HCT116 (cell line): ENCODE measurements around the gene MBD3. TPM values are rescaled to one million over a fixed set of nuclear protein-coding genes. Genes with fewer than 3 reads are reported as not detected.
A peak's percentile ranks its signal among the peaks of the same experiment; 100 is the strongest.

ENCODE experiments used
- ATAC-seq: fragments of 200-7000 bp; cut with Tn5 transposase; 2 replicates; pipeline ENCODE4 v1.9.1; 2020; ENCODE audit warnings: mild to moderate bottlenecking, moderate library complexity
- BruUV-seq: library from RNA; stranded (reverse); fragments of 400-500 nt; replicated peaks from 2 replicates; lab custom pipeline; 2021; lab: Mats Ljungman, UMichigan
- CTCF ChIA-PET: fragments of 300-600 bp; sonication (Branson Sonifier 250); formaldehyde crosslinking; loops from one replicate; lab custom pipeline; 2021; ENCODE audit warnings: antibody characterized with exemption; lab: Charles Lee
- POLR2A ChIA-PET: fragments of 300-600, 350-600 bp; sonication (Branson Sonifier 250); formaldehyde crosslinking; loops from one replicate; lab custom pipeline; 2021; ENCODE audit warnings: antibody characterized with exemption; lab: Charles Lee
- RAD21 ChIA-PET, 2 experiments: fragments of 300-600 bp; sonication (Branson Sonifier 250); formaldehyde crosslinking; loops; one replicate each; lab custom pipeline; 2023; ENCODE audit warnings: low total read pairs in 2 of 2; ENCODE audit not compliant: uncharacterized antibody in 2 of 2, unreplicated experiment in 2 of 2, low non-redundant PET in 1 of 2; lab: Charles Lee
- DNase-seq: peaks from one replicate; pipeline ENCODE4 v3.0.0-alpha.2; 2010; ENCODE audit warnings: low read depth, low spot score
- H2AFZ ChIP-seq: fragments of 200-600 bp; shearing (Covaris generic), sonication (generic); 2 replicates; pipeline ENCODE4 v1.6.1; 2017; ENCODE audit warnings: low read depth, mixed run types, mixed read lengths, antibody characterized with exemption, low read length; ENCODE audit not compliant: poor library complexity, severe bottlenecking
- H3K27ac ChIP-seq: 2 replicates; pipeline ENCODE4 v1.5.1; 2012; ENCODE audit warnings: low read depth, low read length
- H3K27me3 ChIP-seq: fragments of 200-600 bp; sonication (generic); 2 replicates; pipeline ENCODE4 v1.6.1; 2016; ENCODE audit warnings: mixed run types, low read length, mixed read lengths; ENCODE audit not compliant: insufficient read depth
- H3K36me3 ChIP-seq, 2 experiments: fragments of 200-500 bp in 1 of 2; fragments of 200-600 bp in 1 of 2; sonication (Bioruptor generic) in 1 of 2; sonication (generic) in 1 of 2; 2 replicates each; pipeline versions ENCODE4 v1.5.1 to v1.6.1; 2014 to 2016; ENCODE audit warnings: low read length in 2 of 2, inconsistent platforms in 1 of 2, mixed read lengths in 1 of 2, mixed run types in 1 of 2; ENCODE audit not compliant: insufficient read depth in 2 of 2, control insufficient read depth in 1 of 2
- H3K4me1 ChIP-seq, 2 experiments: fragments of 200-600 bp in 1 of 2; sonication (generic) in 1 of 2; 2 replicates each; pipeline versions ENCODE4 v1.5.1 to v1.6.1; 2012 to 2017; ENCODE audit warnings: low read length in 2 of 2, inconsistent platforms in 1 of 2, mild to moderate bottlenecking in 1 of 2, mixed read lengths in 1 of 2, mixed run types in 1 of 2, moderate library complexity in 1 of 2; ENCODE audit not compliant: insufficient read depth in 2 of 2, control insufficient read depth in 1 of 2
- H3K4me2 ChIP-seq: fragments of 200-600 bp; sonication (generic); 2 replicates; pipeline ENCODE4 v1.6.1; 2017; ENCODE audit warnings: mixed run types, low read length, mixed read lengths
- H3K4me3 ChIP-seq, 2 experiments: fragments of 200-600 bp in 1 of 2; sonication (generic) in 1 of 2; replicated peaks in 1 of 2; 2 replicates each; pipeline ENCODE4 v1.5.1; 2011 to 2016; ENCODE audit warnings: low read length in 2 of 2, control low read depth in 1 of 2, low read depth in 1 of 2, mild to moderate bottlenecking in 1 of 2, mixed read lengths in 1 of 2, mixed run types in 1 of 2
- H3K79me2 ChIP-seq: fragments of 200-600 bp; sonication (generic); 2 replicates; pipeline ENCODE4 v1.6.1; 2017; ENCODE audit warnings: mild to moderate bottlenecking, mixed run types, low read length, moderate library complexity, mixed read lengths; ENCODE audit not compliant: insufficient read depth
- H3K9ac ChIP-seq: fragments of 200-600 bp; sonication (generic); 2 replicates; pipeline ENCODE4 v1.6.1; 2016; ENCODE audit warnings: low read length, mixed read lengths
- H3K9me2 ChIP-seq: fragments of 200-600 bp; sonication (generic), shearing (Covaris generic); 2 replicates; pipeline ENCODE4 v1.6.1; 2017; ENCODE audit warnings: mixed run types, mild to moderate bottlenecking, moderate library complexity; ENCODE audit not compliant: insufficient read depth
- H3K9me3 ChIP-seq, 2 experiments: fragments of 200-500 bp in 1 of 2; fragments of 200-600 bp in 1 of 2; sonication (Bioruptor generic) in 1 of 2; sonication (generic) in 1 of 2; 2 replicates each; pipeline ENCODE4 v1.6.1; 2014 to 2017; ENCODE audit warnings: low read length in 2 of 2, mixed read lengths in 2 of 2, inconsistent platforms in 1 of 2, low read depth in 1 of 2, mild to moderate bottlenecking in 1 of 2, mixed run types in 1 of 2, moderate library complexity in 1 of 2; ENCODE audit not compliant: control insufficient read depth in 1 of 2, insufficient read depth in 1 of 2
- H4K20me1 ChIP-seq: fragments of 200-600 bp; sonication (generic), shearing (Covaris generic); 2 replicates; pipeline ENCODE4 v1.6.1; 2017; ENCODE audit warnings: mixed run types, mild to moderate bottlenecking, moderate library complexity; ENCODE audit not compliant: insufficient read depth
- JUND ChIP-seq: IDR thresholded peaks from 2 replicates; pipeline ENCODE4 v1.6.1; 2012
- POLR2A ChIP-seq: IDR thresholded peaks from 2 replicates; pipeline ENCODE4 v1.7.0; 2011; ENCODE audit warnings: borderline replicate concordance; ENCODE audit not compliant: insufficient read depth, insufficient read length; ENCODE audit errors: extremely low read depth
- POLR2AphosphoS5 ChIP-seq: IDR thresholded peaks from 2 replicates; pipeline ENCODE4 v1.6.1; 2011; ENCODE audit warnings: mild to moderate bottlenecking, low read depth, low read length, moderate library complexity
- SIN3A ChIP-seq: IDR thresholded peaks from 2 replicates; pipeline ENCODE4 v1.6.1; 2012; ENCODE audit warnings: low read depth
- TCF7L2 ChIP-seq: IDR thresholded peaks from 2 replicates; pipeline ENCODE4 v1.7.0; 2011; ENCODE audit warnings: borderline replicate concordance, inconsistent platforms; ENCODE audit not compliant: insufficient read depth, insufficient read length; ENCODE audit errors: extremely low read depth
- YY1 ChIP-seq: IDR thresholded peaks from 2 replicates; pipeline ENCODE4 v1.6.1; 2011; ENCODE audit warnings: low read length, low read depth, moderate library complexity, mild to moderate bottlenecking; ENCODE audit not compliant: insufficient replicate concordance; ENCODE audit errors: extremely low read depth
- ZBTB33 ChIP-seq: IDR thresholded peaks from 2 replicates; pipeline ENCODE4 v1.6.1; 2011; ENCODE audit warnings: mild to moderate bottlenecking, low read length, moderate library complexity; ENCODE audit not compliant: insufficient replicate concordance; ENCODE audit errors: extremely low read depth
- ZFX ChIP-seq: fragments of 450-650 bp; IDR thresholded peaks from 2 replicates; pipeline ENCODE4 v1.6.1; 2017
- intact Hi-C: fragments of 100-400 bp; cut with micrococcal nuclease; formaldehyde crosslinking; loops from 2 replicates; pipeline ENCODE4 v1.10.0; 2022
- total RNA-seq: library from RNA; stranded (reverse); gene quantifications from one replicate; pipeline ENCODE4 v1.2.1, GENCODE V29; 2021; ENCODE audit not compliant: unreplicated experiment
- TF ChIP-seq, protein P1 (sequence below): IDR thresholded peaks from 2 replicates; pipeline ENCODE4 v1.6.1; 2012; ENCODE audit warnings: low read depth
- TF ChIP-seq, protein P2 (sequence below), 3 experiments: fragments of 200-600 bp in 1 of 3; sonication (generic) in 1 of 3; IDR thresholded peaks in 2 of 3; conservative IDR thresholded peaks in 1 of 3; 2 replicates each; pipeline ENCODE4 v1.5.1; 2012 to 2017; ENCODE audit warnings: low read depth in 2 of 3, low read length in 2 of 3, antibody characterized with exemption in 1 of 3, borderline replicate concordance in 1 of 3, control low read depth in 1 of 3, mild to moderate bottlenecking in 1 of 3, mixed read lengths in 1 of 3, mixed run types in 1 of 3, moderate library complexity in 1 of 3; ENCODE audit not compliant: insufficient read depth in 1 of 3
- TF ChIP-seq, protein P3 (sequence below): IDR thresholded peaks from 2 replicates; pipeline ENCODE4 v1.6.1; 2012

Gene MBD3
- total RNA-seq, 1 experiment from 2014 or later: 85.7 TPM

DNA sequence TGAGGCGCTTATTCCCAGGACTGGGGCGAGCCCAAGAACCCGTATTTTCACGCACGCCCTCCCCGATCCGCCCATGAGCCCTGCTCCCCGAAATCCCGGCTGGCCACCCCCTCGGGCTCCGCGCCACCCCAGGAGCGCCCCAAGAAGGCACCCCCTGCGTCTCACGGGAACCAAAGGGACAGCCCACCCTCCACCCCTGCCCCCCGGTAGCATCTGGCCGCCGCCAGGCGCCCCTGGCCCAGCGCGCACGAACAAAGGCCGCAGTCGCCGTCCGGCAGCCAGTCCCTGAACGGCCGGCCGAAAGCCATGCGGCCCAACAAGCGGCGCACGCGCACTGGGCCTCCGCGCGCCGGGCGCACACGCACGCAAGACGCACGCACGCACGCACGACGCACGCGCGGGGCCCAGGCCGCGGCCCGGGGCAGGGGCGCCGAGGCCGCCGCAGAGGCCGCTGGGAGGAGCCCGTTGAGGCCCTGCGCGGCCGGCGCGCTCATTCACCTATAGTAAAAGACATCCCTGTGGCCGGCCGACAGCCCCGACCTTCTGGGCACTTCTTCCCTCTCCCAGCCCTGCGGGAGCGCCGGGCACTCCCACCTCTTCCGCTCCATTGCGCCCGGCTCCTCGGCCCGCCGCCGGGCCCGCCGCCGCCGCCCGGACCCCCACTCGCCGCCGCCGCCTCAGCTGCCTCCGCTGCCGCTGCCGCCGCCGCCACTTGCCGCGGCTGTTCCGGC, 476 bp downstream of the MBD3 start:
- ChIA-PET CTCF (interaction anchor here (1.1 to 1.4 kb wide), 4 partner anchors 15 to 245 kb away, joined by 3 to 5 read pairs (median 4); no protein-coding TSS in a partner anchor), RAD21 (no interaction called here), POLR2A (interaction anchor here (1.0 kb wide), 1 partner anchor 10 kb away, joined by 3 read pairs; no protein-coding TSS in a partner anchor)
- DNase-seq: peak; percentile 72
- peak overlapping the region; percentile 90 for H3K4me2 ChIP-seq
- peaks cover 26 to 51% of the 10 kb centered on the region in 2 experiments for H3K4me1 ChIP-seq
- H2AFZ ChIP-seq: no peak overlapping the region
- no peaks in the 10 kb centered on the region for H3K9me2 ChIP-seq
- H3K36me3 ChIP-seq: peaks cover 6 to 11% of the 10 kb centered on the region in 2 experiments; a peak in 3 of 4 replicates
- intact Hi-C loops: no loop called here
- BruUV-seq: no TSS peak
- peak overlapping the region; percentile 98 for H3K9ac ChIP-seq
- H3K9me3 ChIP-seq: no peaks in the 10 kb centered on the region
- peaks cover 48% of the 10 kb centered on the region for H3K79me2 ChIP-seq
- no peaks in the 10 kb centered on the region for H3K27me3 ChIP-seq
- ATAC-seq: peak; percentile 81
- peak overlapping the region; percentile 87 to 96 for H3K4me3 ChIP-seq
- H4K20me1 ChIP-seq: no peaks in the 10 kb centered on the region
- TF ChIP-seq ZFX: peak; percentile 96
- TF ChIP-seq TCF7L2: peak; percentile 38
- TF ChIP-seq, protein P1, sequence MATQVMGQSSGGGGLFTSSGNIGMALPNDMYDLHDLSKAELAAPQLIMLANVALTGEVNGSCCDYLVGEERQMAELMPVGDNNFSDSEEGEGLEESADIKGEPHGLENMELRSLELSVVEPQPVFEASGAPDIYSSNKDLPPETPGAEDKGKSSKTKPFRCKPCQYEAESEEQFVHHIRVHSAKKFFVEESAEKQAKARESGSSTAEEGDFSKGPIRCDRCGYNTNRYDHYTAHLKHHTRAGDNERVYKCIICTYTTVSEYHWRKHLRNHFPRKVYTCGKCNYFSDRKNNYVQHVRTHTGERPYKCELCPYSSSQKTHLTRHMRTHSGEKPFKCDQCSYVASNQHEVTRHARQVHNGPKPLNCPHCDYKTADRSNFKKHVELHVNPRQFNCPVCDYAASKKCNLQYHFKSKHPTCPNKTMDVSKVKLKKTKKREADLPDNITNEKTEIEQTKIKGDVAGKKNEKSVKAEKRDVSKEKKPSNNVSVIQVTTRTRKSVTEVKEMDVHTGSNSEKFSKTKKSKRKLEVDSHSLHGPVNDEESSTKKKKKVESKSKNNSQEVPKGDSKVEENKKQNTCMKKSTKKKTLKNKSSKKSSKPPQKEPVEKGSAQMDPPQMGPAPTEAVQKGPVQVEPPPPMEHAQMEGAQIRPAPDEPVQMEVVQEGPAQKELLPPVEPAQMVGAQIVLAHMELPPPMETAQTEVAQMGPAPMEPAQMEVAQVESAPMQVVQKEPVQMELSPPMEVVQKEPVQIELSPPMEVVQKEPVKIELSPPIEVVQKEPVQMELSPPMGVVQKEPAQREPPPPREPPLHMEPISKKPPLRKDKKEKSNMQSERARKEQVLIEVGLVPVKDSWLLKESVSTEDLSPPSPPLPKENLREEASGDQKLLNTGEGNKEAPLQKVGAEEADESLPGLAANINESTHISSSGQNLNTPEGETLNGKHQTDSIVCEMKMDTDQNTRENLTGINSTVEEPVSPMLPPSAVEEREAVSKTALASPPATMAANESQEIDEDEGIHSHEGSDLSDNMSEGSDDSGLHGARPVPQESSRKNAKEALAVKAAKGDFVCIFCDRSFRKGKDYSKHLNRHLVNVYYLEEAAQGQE: no peak
- TF ChIP-seq, protein P2, sequence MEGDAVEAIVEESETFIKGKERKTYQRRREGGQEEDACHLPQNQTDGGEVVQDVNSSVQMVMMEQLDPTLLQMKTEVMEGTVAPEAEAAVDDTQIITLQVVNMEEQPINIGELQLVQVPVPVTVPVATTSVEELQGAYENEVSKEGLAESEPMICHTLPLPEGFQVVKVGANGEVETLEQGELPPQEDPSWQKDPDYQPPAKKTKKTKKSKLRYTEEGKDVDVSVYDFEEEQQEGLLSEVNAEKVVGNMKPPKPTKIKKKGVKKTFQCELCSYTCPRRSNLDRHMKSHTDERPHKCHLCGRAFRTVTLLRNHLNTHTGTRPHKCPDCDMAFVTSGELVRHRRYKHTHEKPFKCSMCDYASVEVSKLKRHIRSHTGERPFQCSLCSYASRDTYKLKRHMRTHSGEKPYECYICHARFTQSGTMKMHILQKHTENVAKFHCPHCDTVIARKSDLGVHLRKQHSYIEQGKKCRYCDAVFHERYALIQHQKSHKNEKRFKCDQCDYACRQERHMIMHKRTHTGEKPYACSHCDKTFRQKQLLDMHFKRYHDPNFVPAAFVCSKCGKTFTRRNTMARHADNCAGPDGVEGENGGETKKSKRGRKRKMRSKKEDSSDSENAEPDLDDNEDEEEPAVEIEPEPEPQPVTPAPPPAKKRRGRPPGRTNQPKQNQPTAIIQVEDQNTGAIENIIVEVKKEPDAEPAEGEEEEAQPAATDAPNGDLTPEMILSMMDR (IDR thresholded peaks at IDR 0.05 in 2 of 3, conservative IDR thresholded peaks at IDR 0.05 in 1 of 3; ENCODE audit: borderline replicate concordance in 1 of 3, insufficient read depth in 1 of 3, low read depth in 2 of 3, low read length in 2 of 3): no peak
- TF ChIP-seq, protein P3, sequence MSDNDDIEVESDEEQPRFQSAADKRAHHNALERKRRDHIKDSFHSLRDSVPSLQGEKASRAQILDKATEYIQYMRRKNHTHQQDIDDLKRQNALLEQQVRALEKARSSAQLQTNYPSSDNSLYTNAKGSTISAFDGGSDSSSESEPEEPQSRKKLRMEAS: peak; percentile 98
- TF ChIP-seq POLR2A: peak; percentile 97
- TF ChIP-seq YY1: peak; percentile 74
- peak; percentile 66 for TF ChIP-seq ZBTB33
- peak; percentile 98 for TF ChIP-seq POLR2AphosphoS5
- TF ChIP-seq SIN3A: peak; percentile 91
- TF ChIP-seq JUND: no peak; the same call in 1 of the 2 replicates
- H3K27ac ChIP-seq: peak overlapping the region; percentile 100
